Activated naive CD4-positive, alpha-beta T cell treated with anti-CD3 and anti-CD28 coated beads for 36 hours (primary cell): ENCODE measurements around the gene CENPL. TPM values are rescaled to one million over a fixed set of nuclear protein-coding genes. Genes with fewer than 3 reads are reported as not detected.
"Not testable (repeated sequence)": the region's sequence is repeated elsewhere in the genome, so short reads cannot be mapped to it uniquely, and the experiment has no call there.

Experiments
- CTCF ChIA-PET: fragments of 350-600 bp; sonication (Branson Sonifier 250); formaldehyde crosslinking; loops from one replicate; lab custom pipeline; 2021; ENCODE audit warnings: antibody characterized with exemption; lab: Charles Lee
- DNase-seq: peaks from one replicate; pipeline ENCODE4 v3.0.0-alpha.2; 2020
- H3K27ac Mint-ChIP-seq: one replicate; pipeline ENCODE4 v1.8.0; 2021; ENCODE audit warnings: mild to moderate bottlenecking, mixed read lengths
- H3K27me3 Mint-ChIP-seq: one replicate; pipeline ENCODE4 v1.8.0; 2021; ENCODE audit warnings: low read depth, mixed read lengths
- H3K36me3 Mint-ChIP-seq: one replicate; pipeline ENCODE4 v1.8.0; 2021; ENCODE audit warnings: low read depth, mixed read lengths
- H3K4me1 Mint-ChIP-seq: one replicate; pipeline ENCODE4 v1.8.0; 2021; ENCODE audit warnings: low read depth, mixed read lengths
- H3K4me3 Mint-ChIP-seq: one replicate; pipeline ENCODE4 v1.8.0; 2021; ENCODE audit warnings: mild to moderate bottlenecking, moderate library complexity, mixed read lengths
- H3K9me3 Mint-ChIP-seq: one replicate; pipeline ENCODE4 v1.8.0; 2021; ENCODE audit warnings: mixed read lengths
- intact Hi-C: fragments of 100-400 bp; cut with micrococcal nuclease; formaldehyde crosslinking; loops from one replicate; pipeline ENCODE4 v1.15.1; 2023
- total RNA-seq, 2 experiments: library from RNA; stranded (reverse); gene quantifications; one replicate each; pipeline ENCODE4 v1.2.3, GENCODE V29; 2021

Gene CENPL
- total RNA-seq, 2 experiments from 2014 or later: 31.1 to 31.9 TPM

- intact Hi-C loops: no loop called here
- H3K9me3 Mint-ChIP-seq: no peaks in the 10 kb centered on the region
- no peak overlapping the region for H3K27ac Mint-ChIP-seq
- DNase-seq: no peak
- H3K36me3 Mint-ChIP-seq: peaks cover 30% of the 10 kb centered on the region
- no peak overlapping the region for H3K4me3 Mint-ChIP-seq
- H3K4me1 Mint-ChIP-seq: no peaks in the 10 kb centered on the region
- CTCF ChIA-PET: no interaction called here
- no peaks in the 10 kb centered on the region for H3K27me3 Mint-ChIP-seq
Measured at GRCh38 chr1:173853074-173853473, 28.4 kb upstream of the CENPL start.

DNA sequence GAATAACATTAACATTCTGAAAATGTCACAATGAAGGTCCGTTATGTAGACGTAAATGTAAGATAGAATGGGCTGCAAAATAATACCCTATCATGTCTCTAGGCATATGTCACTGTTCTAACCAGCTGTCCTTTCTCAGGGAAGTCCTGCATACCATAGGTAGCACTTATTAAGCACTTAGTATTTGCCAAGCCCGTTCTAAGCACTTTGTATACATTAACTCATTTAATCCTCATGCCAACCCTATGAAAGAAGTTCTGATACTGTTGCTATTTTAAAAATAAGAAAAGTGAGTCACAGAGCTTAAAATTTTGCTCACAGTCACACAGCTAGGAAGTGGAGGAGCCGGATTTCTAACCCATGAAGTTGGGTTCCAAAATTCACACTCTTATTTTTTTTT, 27.4 kb upstream of the CENPL start:
- no peak overlapping the region for H3K4me3 Mint-ChIP-seq
- no peaks in the 10 kb centered on the region for H3K9me3 Mint-ChIP-seq
- CTCF ChIA-PET: interaction anchor here (0.5 to 1.1 kb wide), 4 partner anchors 48 to 1102 kb away, joined by 3 to 5 read pairs (median 4); no protein-coding TSS in a partner anchor
- H3K27ac Mint-ChIP-seq: no peak overlapping the region
- intact Hi-C loops: no loop called here
- DNase-seq: no peak
- no peaks in the 10 kb centered on the region for H3K27me3 Mint-ChIP-seq
- H3K36me3 Mint-ChIP-seq: peaks cover 30% of the 10 kb centered on the region
- no peaks in the 10 kb centered on the region for H3K4me1 Mint-ChIP-seq

DNA sequence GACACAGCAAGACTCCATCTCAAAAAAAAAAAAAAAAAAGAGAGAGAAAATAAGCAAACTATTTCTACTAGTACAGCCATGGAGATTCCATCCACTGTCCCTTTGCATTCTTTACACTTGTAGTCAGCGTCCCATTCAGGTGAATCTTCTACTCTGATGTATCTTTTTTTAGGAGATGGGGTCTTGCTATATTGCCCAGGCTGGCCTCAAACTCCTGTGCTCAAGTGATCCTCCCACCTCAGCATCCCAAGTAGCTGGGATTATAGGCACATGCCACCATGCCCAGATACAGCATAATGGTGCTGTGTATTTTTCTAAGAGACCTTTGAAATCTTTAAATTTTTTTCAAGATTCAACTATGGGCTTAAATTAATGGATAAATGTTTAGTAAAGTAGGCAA, 8.1 kb upstream of the CENPL start:
- Mint-ChIP-seq H3K27me3 (no peaks in the 10 kb centered on the region), H3K36me3 (peaks cover 22% of the 10 kb centered on the region), H3K9me3 (no peaks in the 10 kb centered on the region), H3K4me3 (no peak overlapping the region), H3K27ac (no peak overlapping the region), H3K4me1 (peaks cover 9% of the 10 kb centered on the region)
- no peak for DNase-seq
- CTCF ChIA-PET: no interaction called here
- intact Hi-C loops: loop anchor here (2.0 kb wide), 1 partner anchor 384 kb away; no protein-coding TSS in a partner anchor

GRCh38 chr1:173827611-173828010, 2.9 kb upstream of the CENPL start:
- no peaks in the 10 kb centered on the region for H3K27me3 Mint-ChIP-seq
- no peaks in the 10 kb centered on the region for H3K9me3 Mint-ChIP-seq
- H3K4me3 Mint-ChIP-seq: peak overlapping the region; percentile 22
- H3K27ac Mint-ChIP-seq: no peak overlapping the region
- no peak for DNase-seq
- CTCF ChIA-PET: interaction anchor here (0.7 to 0.9 kb wide), 2 partner anchors 59 to 397 kb away, joined by 3 to 5 read pairs; no protein-coding TSS in a partner anchor
- peaks cover 31% of the 10 kb centered on the region for H3K4me1 Mint-ChIP-seq
- intact Hi-C loops: no loop called here
- H3K36me3 Mint-ChIP-seq: peaks cover 23% of the 10 kb centered on the region

DNA sequence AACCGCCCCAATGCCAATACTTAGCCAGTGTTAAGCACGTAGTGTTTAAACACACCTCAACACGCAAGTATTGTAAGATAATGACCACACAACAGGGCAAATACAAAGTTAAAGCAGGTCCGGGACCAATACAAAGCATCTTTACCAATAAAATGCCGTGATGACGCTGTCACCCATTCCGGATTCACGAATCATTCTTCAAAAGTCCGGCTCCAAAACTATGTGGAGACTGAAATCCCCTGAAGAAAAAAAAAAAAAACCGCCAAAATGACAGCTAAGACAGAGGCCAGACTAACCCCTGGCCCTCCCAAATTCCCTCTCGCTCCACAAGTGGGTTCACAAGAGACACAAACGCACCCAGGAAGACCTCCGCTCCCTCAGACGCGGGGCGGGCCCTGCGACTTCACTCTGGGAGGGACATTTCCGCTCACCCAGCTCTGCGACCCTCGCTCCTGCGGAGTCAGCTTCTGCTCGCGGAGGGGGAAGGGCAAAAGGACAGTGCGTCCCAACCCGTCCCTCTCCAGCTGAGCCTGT, 835 bp downstream of the CENPL start:
- peak overlapping the region; percentile 93 for H3K4me3 Mint-ChIP-seq
- DNase-seq: no peak
- no peaks in the 10 kb centered on the region for H3K27me3 Mint-ChIP-seq
- H3K9me3 Mint-ChIP-seq: no peaks in the 10 kb centered on the region
- CTCF ChIA-PET: interaction anchor here (0.7 to 4.4 kb wide), 6 partner anchors 41 to 393 kb away, joined by 3 to 32 read pairs (median 4); partner anchors contain the start of gene KLHL20
- H3K27ac Mint-ChIP-seq: peak overlapping the region; percentile 98
- H3K4me1 Mint-ChIP-seq: peaks cover 43% of the 10 kb centered on the region
- peaks cover 25% of the 10 kb centered on the region for H3K36me3 Mint-ChIP-seq
- intact Hi-C loops: loop anchor here (1.0 to 5.0 kb wide), 14 partner anchors 44 to 1292 kb away; partner anchors contain the start of genes CACYBP, KLHL20, RABGAP1L and RC3H1

GRCh38 chr1:173821680-173822079, 3.0 kb downstream of the CENPL start:
- CTCF ChIA-PET: no interaction called here
- no peak for DNase-seq
- H3K36me3 Mint-ChIP-seq: peaks cover 26% of the 10 kb centered on the region
- H3K4me3 Mint-ChIP-seq: no peak overlapping the region
- H3K27ac Mint-ChIP-seq: no peak overlapping the region
- no peaks in the 10 kb centered on the region for H3K9me3 Mint-ChIP-seq
- H3K4me1 Mint-ChIP-seq: peaks cover 27% of the 10 kb centered on the region
- intact Hi-C loops: loop anchor here (5.0 kb wide), 1 partner anchor 386 kb away; no protein-coding TSS in a partner anchor
- no peaks in the 10 kb centered on the region for H3K27me3 Mint-ChIP-seq

GRCh38 chr1:173818459-173818858, 6.2 kb downstream of the CENPL start:
- intact Hi-C loops: no loop called here
- no peak for DNase-seq
- Mint-ChIP-seq H3K27me3 (no peaks in the 10 kb centered on the region), H3K27ac (no peak overlapping the region), H3K9me3 (no peaks in the 10 kb centered on the region), H3K36me3 (peaks cover 39% of the 10 kb centered on the region), H3K4me1 (peaks cover 34% of the 10 kb centered on the region), H3K4me3 (no peak overlapping the region)
- CTCF ChIA-PET: interaction anchor here (0.6 to 1.0 kb wide), 3 partner anchors 15 to 399 kb away, joined by 3 read pairs; no protein-coding TSS in a partner anchor

DNA sequence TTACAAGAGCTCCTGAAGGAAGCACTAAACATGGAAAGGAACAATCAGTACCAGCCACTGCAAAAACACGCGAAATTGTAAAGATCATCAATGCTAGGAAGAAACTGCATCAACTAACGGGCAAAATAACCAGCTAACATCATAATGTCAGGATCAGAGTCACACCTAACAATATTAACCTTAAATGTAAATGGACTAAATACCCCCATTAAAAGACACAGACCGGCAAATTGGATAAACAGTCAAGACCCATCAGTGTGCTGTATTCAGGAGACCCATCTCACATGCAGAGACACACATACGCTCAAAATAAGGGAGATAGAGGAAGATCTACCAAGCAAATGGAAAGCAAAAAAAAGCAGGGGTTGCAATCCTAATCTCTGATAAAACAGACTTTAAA, 11.0 kb downstream of the CENPL start:
- CTCF ChIA-PET, H3K27ac Mint-ChIP-seq, DNase-seq, H3K9me3 Mint-ChIP-seq, H3K27me3 Mint-ChIP-seq, intact Hi-C loops, H3K4me3 Mint-ChIP-seq: not testable (repeated sequence)
- H3K4me1 Mint-ChIP-seq: peaks cover 14% of the 10 kb centered on the region
- H3K36me3 Mint-ChIP-seq: peaks cover 50% of the 10 kb centered on the region

DNA sequence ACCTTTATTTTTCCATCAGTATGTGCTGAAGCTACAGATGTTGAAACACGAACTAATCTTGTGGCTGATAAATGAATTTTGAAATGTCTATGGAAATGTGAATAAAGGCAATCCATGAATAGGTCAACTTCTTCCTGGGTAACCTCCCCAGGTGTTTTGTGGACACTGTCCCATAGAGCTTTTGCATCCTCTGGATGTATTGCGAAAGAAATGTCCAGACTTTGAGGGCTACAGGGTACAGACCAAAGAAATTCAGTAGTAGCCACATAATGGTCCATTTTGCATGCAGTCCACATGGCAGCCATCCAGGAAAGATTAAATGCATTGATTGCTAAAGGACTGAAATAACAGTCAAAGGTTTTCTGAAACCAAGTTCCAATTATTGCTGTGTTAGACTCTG, 21.7 kb downstream of the CENPL start:
- Mint-ChIP-seq H3K27me3 (no peaks in the 10 kb centered on the region), H3K4me1 (no peaks in the 10 kb centered on the region), H3K27ac (no peak overlapping the region), H3K36me3 (peaks cover 31% of the 10 kb centered on the region), H3K9me3 (no peaks in the 10 kb centered on the region), H3K4me3 (no peak overlapping the region)
- no peak for DNase-seq
- CTCF ChIA-PET: interaction anchor here (0.5 to 0.7 kb wide), 2 partner anchors 16 to 200 kb away, joined by 3 read pairs; partner anchors contain the start of gene SLC9C2
- intact Hi-C loops: no loop called here

DNA sequence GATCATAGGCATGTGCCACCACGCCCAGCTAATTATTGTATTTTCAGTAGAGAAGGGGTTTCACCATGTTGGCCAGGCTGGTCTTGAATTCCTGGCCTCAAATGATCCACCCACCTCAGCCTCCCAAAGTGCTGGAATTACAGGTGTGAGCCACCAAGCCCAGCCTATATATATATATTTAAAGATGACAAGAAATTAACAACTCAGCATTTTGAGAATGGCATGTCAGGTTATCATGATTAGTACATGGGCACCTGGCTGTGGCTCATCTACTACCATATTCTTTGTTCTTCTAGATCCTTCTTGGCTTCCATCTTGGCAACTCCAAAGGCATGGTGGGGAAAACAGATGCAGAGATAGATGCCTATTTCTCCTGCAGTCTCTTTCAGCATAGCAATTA, 24.7 kb downstream of the CENPL start:
- H3K27me3 Mint-ChIP-seq, intact Hi-C loops, H3K27ac Mint-ChIP-seq: not testable (repeated sequence)

DNA sequence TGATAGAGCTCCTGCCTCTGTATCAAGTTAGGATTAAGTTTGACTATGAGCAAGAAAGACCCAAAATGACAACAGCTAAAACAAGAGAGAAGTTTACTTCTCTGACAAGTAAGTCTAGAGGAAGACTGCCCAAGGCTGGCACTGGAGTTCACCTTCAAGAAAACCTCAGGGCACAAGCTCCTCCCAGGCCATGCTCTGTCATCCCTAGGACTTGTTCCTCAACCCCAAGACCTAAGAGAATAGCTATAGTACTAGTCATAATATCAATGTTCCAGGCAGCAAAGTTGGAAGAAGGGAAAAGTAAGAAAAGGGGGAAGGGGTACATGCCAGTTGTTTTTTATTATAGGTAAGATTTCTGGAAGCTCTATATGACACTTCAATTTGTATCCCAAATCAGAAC, 26.6 kb downstream of the CENPL start:
- CTCF ChIA-PET: no interaction called here
- no peaks in the 10 kb centered on the region for H3K27me3 Mint-ChIP-seq
- intact Hi-C loops: no loop called here

More for the DNA sequence above, 24.7 kb downstream of the CENPL start:
- DNase-seq, CTCF ChIA-PET, H3K9me3 Mint-ChIP-seq, H3K4me3 Mint-ChIP-seq, H3K4me1 Mint-ChIP-seq: not testable (repeated sequence)
- peaks cover 23% of the 10 kb centered on the region for H3K36me3 Mint-ChIP-seq

GRCh38 chr1:173789841-173790240, 34.8 kb downstream of the CENPL start:
- H3K36me3 Mint-ChIP-seq: peaks cover 17% of the 10 kb centered on the region
- intact Hi-C loops: no loop called here
- no peak overlapping the region for H3K27ac Mint-ChIP-seq
- no peaks in the 10 kb centered on the region for H3K9me3 Mint-ChIP-seq
- H3K4me3 Mint-ChIP-seq: no peak overlapping the region
- H3K4me1 Mint-ChIP-seq: no peaks in the 10 kb centered on the region
- DNase-seq: no peak
- CTCF ChIA-PET: no interaction called here
- H3K27me3 Mint-ChIP-seq: no peaks in the 10 kb centered on the region

More for the DNA sequence above, 26.6 kb downstream of the CENPL start:
- H3K4me1 Mint-ChIP-seq: no peaks in the 10 kb centered on the region
- no peak overlapping the region for H3K4me3 Mint-ChIP-seq
- H3K36me3 Mint-ChIP-seq: peaks cover 22% of the 10 kb centered on the region
- no peaks in the 10 kb centered on the region for H3K9me3 Mint-ChIP-seq
- H3K27ac Mint-ChIP-seq: no peak overlapping the region
- DNase-seq: no peak

- intact Hi-C loops: no loop called here
- DNase-seq: no peak
- Mint-ChIP-seq H3K9me3 (no peaks in the 10 kb centered on the region), H3K36me3 (peaks cover 27% of the 10 kb centered on the region), H3K4me1 (no peaks in the 10 kb centered on the region), H3K27me3 (no peaks in the 10 kb centered on the region), H3K4me3 (no peak overlapping the region), H3K27ac (no peak overlapping the region)
- CTCF ChIA-PET: interaction anchor here (0.9 kb wide), 1 partner anchor 19 kb away, joined by 4 read pairs; no protein-coding TSS in a partner anchor
Measured at GRCh38 chr1:173784997-173785396, 39.7 kb downstream of the CENPL start.
